Left ventricle myocardium inferior (tissue), 1 donor: Measurements from ENCODE around the gene ICAM1. TPM values are rescaled to one million over a fixed set of nuclear protein-coding genes. Genes with fewer than 3 reads are reported as not detected.

Experiments used
- DNase-seq: peaks from one replicate; pipeline ENCODE4 v3.0.0-alpha.2; 2020
- H3K27ac ChIP-seq: fragments of 200-600 bp; replicated peaks from 2 replicates; pipeline ENCODE4 v1.8.0; 2021
- H3K27me3 ChIP-seq: fragments of 200-600 bp; 2 replicates; pipeline ENCODE4 v1.8.0; 2021; ENCODE audit warnings: low read depth
- H3K36me3 ChIP-seq: fragments of 200-600 bp; 2 replicates; pipeline ENCODE4 v1.8.0; 2021
- H3K4me1 ChIP-seq: fragments of 200-600 bp; 2 replicates; pipeline ENCODE4 v1.8.0; 2021
- H3K4me3 ChIP-seq: fragments of 200-600 bp; 2 replicates; pipeline ENCODE4 v1.8.0; 2021; ENCODE audit warnings: mild to moderate bottlenecking, moderate library complexity
- H3K9me3 ChIP-seq: fragments of 200-600 bp; replicated peaks from 2 replicates; pipeline ENCODE4 v1.8.0; 2021
- intact Hi-C: fragments of 100-400 bp; cut with micrococcal nuclease; formaldehyde crosslinking; loops from one replicate; pipeline ENCODE4 v1.11.0; 2022
- microRNA-seq: library from miRNA; unstranded; fragments of <30 nt; microRNA quantifications from one replicate; pipeline ENCODE4 v1.2.0, GENCODE V29; 2020
- total RNA-seq: library from RNA; stranded (reverse); fragmentation: NEBNext Ultra II Directional; extraction: Animal tissue kit (Norgen Biotek cat#: 25700); gene quantifications from one replicate; pipeline ENCODE4 v1.2.1, GENCODE V29; 2021
- TF ChIP-seq, protein P1 (sequence below): fragments of 200-600 bp; IDR thresholded peaks from 2 replicates; pipeline ENCODE4 v1.8.0; 2021; ENCODE audit warnings: antibody characterized with exemption, mild to moderate bottlenecking, borderline replicate concordance
- donor health status: DM: no; HTN: yes; CAD: no; lungs with severe emphysema.

Gene ICAM1
- total RNA-seq, 1 donor from 2014 or later, result 7.1 TPM

DNA sequence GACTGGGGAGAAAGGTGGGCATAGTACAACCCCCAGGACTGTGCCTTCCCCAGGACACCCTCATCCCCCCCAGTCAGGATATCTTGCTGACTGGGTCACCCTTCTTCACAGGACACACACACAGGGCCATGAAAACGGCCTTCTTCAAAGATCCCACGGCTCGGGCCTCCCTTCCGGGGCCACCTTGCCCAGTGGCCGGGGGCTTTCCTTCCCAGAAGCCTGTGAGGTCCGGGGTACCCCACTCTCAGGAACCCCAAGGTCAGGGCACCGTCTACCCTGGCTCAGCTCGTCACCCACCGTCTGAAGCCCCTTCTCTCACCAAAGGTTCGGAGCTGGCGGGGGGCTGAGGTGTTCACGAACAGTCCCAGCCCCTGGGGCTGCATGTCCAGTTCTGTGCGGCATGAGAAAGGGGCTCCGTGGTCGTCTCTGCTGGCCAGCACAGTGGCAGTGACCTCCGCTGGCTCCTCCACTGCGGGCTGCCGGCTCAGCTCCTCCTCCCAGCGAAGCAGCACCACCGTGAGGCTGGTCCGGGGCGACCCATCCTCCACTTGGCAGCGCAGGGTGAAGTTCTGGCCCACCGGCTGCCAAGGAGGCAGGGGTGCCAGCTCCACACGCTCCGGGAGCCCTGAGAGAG is 64.5 kb downstream of the ICAM1 start:
- TF ChIP-seq, protein P1, sequence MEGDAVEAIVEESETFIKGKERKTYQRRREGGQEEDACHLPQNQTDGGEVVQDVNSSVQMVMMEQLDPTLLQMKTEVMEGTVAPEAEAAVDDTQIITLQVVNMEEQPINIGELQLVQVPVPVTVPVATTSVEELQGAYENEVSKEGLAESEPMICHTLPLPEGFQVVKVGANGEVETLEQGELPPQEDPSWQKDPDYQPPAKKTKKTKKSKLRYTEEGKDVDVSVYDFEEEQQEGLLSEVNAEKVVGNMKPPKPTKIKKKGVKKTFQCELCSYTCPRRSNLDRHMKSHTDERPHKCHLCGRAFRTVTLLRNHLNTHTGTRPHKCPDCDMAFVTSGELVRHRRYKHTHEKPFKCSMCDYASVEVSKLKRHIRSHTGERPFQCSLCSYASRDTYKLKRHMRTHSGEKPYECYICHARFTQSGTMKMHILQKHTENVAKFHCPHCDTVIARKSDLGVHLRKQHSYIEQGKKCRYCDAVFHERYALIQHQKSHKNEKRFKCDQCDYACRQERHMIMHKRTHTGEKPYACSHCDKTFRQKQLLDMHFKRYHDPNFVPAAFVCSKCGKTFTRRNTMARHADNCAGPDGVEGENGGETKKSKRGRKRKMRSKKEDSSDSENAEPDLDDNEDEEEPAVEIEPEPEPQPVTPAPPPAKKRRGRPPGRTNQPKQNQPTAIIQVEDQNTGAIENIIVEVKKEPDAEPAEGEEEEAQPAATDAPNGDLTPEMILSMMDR, result no peak
- Histone ChIP-seq H3K27ac (peak overlapping the region; percentile 90), H3K27me3 (no peaks in the 10 kb centered on the region), H3K9me3 (no peaks in the 10 kb centered on the region), H3K4me3 (peak overlapping the region; percentile 82), H3K36me3 (peaks cover 2% of the 10 kb centered on the region), H3K4me1 (peaks cover 42% of the 10 kb centered on the region)
- DNase-seq, result no peak
- intact Hi-C loops, result loop anchor here (10.0 kb wide), 1 partner anchor 61 kb away; the partner anchor contains the start of gene ICAM1

Small RNA genes lying within 50 kb of the gene (microRNA-seq; reads per million reads assigned to microRNA genes)
- gene MIR4322, result not detected

Other genes starting within 250 kb of the ICAM1 start
- 9.1 TPM for gene SHFL, start 184.8 kb upstream of the ICAM1 start, total RNA-seq
- gene ANGPTL6, start 168.4 kb upstream of the ICAM1 start, total RNA-seq, result not detected
- gene PPAN, start 164.8 kb upstream of the ICAM1 start, total RNA-seq, result 23.6 TPM
- gene P2RY11, start 159.4 kb upstream of the ICAM1 start, total RNA-seq, result 4.1 TPM
- 172 TPM for gene EIF3G, start 151.2 kb upstream of the ICAM1 start, total RNA-seq
- 23.9 TPM for gene DNMT1, start 76.2 kb upstream of the ICAM1 start, total RNA-seq
- gene S1PR2, start 39.8 kb upstream of the ICAM1 start, total RNA-seq, result 3.5 TPM
- 77.0 TPM for gene MRPL4, start 18.9 kb upstream of the ICAM1 start, total RNA-seq
- gene ICAM4, start 15.8 kb downstream of the ICAM1 start, total RNA-seq, result 0.36 TPM
- gene ICAM5, start 18.8 kb downstream of the ICAM1 start, total RNA-seq, result 0.49 TPM
- gene ZGLP1, start 38.7 kb downstream of the ICAM1 start, total RNA-seq, result 0.74 TPM
- gene FDX2, start 44.9 kb downstream of the ICAM1 start, total RNA-seq, result 17.4 TPM
- 11.1 TPM for gene RAVER1, start 62.4 kb downstream of the ICAM1 start, total RNA-seq
- 31.3 TPM for gene ICAM3, start 68.5 kb downstream of the ICAM1 start, total RNA-seq
- 55.1 TPM for gene TYK2, start 109.5 kb downstream of the ICAM1 start, total RNA-seq
- gene CDC37, start 132.4 kb downstream of the ICAM1 start, total RNA-seq, result 142 TPM
- gene PDE4A, start 149.4 kb downstream of the ICAM1 start, total RNA-seq, result 20.0 TPM
- 74.5 TPM for gene KEAP1, start 232.2 kb downstream of the ICAM1 start, total RNA-seq
- gene S1PR5, start 246.3 kb downstream of the ICAM1 start, total RNA-seq, result 0.11 TPM